HFFc6 (cell line): ENCODE results near the gene SUFU. TPM values are rescaled to one million over a fixed set of nuclear protein-coding genes. Genes with fewer than 3 reads are reported as not detected.

Source experiments
- DNase-seq: peaks from one replicate; pipeline ENCODE4 v3.0.0-alpha.2; 2018
- H3K27ac Mint-ChIP-seq: 2 replicates; pipeline ENCODE4 v1.8.0; 2020; ENCODE audit warnings: mild to moderate bottlenecking, mixed read lengths
- H3K27me3 Mint-ChIP-seq: 2 replicates; pipeline ENCODE4 v1.8.0; 2021; ENCODE audit warnings: mild to moderate bottlenecking, moderate library complexity, mixed read lengths; ENCODE audit not compliant: insufficient read depth
- H3K36me3 Mint-ChIP-seq: 2 replicates; pipeline ENCODE4 v1.8.0; 2021; ENCODE audit warnings: low read depth, mixed read lengths
- H3K4me1 Mint-ChIP-seq: 2 replicates; pipeline ENCODE4 v1.8.0; 2020; ENCODE audit warnings: low read depth, mixed read lengths
- H3K4me3 Mint-ChIP-seq: 2 replicates; pipeline ENCODE4 v1.8.0; 2020; ENCODE audit warnings: mild to moderate bottlenecking, moderate library complexity, mixed read lengths
- H3K9me3 Mint-ChIP-seq: 2 replicates; pipeline ENCODE4 v1.8.0; 2020; ENCODE audit warnings: mild to moderate bottlenecking, mixed read lengths
- CTCF ChIP-seq: fragments of 200-600 bp; sonication (generic); IDR thresholded peaks from 2 replicates; pipeline ENCODE4 v1.5.0; 2021; ENCODE audit warnings: antibody characterized with exemption, mild to moderate bottlenecking
- total RNA-seq, 6 experiments: library from RNA; stranded (reverse); fragmentation: NEBNext Ultra II Directional; extraction: Animal tissue kit (Norgen Biotek cat#: 25700); gene quantifications; 2 replicates in 1 of 6; 3 replicates in 5 of 6; pipeline ENCODE4 v1.2.3, GENCODE V29; 2021

The SUFU gene
- total RNA-seq, 6 experiments from 2014 or later: 12.8 to 16.8 (median 15.2) TPM

- 0 out of 2 replicates have a peak overlapping the region, but pooled peaks have one; percentile 61 for H3K27ac Mint-ChIP-seq
- H3K27me3 Mint-ChIP-seq: peaks cover 6% of the 10 kb centered on the region
- TF ChIP-seq CTCF: no peak; the same call in none of the 2 replicates
- DNase-seq: no peak
- H3K9me3 Mint-ChIP-seq: no peaks in the 10 kb centered on the region
- H3K36me3 Mint-ChIP-seq: no peaks in the 10 kb centered on the region
- H3K4me3 Mint-ChIP-seq: no peak overlapping the region
- peaks cover 43% of the 10 kb centered on the region for H3K4me1 Mint-ChIP-seq
These were observed 166.4 kb downstream of the SUFU start for GRCh38 chr10:102670065-102670670.

- Mint-ChIP-seq H3K36me3 (no peaks in the 10 kb centered on the region), H3K4me3 (no peak overlapping the region), H3K27me3 (peaks cover 6% of the 10 kb centered on the region), H3K27ac (no peak overlapping the region), H3K4me1 (peaks cover 51% of the 10 kb centered on the region), H3K9me3 (no peaks in the 10 kb centered on the region)
- no peak for TF ChIP-seq CTCF
- no peak for DNase-seq
These were observed 167.2 kb downstream of the SUFU start for GRCh38 chr10:102670871-102671434.

- DNase-seq: no peak
- Mint-ChIP-seq H3K4me3 (peak overlapping the region; percentile 88), H3K27ac (peak overlapping the region; percentile 96), H3K9me3 (no peaks in the 10 kb centered on the region), H3K27me3 (peaks cover 6% of the 10 kb centered on the region), H3K36me3 (no peaks in the 10 kb centered on the region), H3K4me1 (peaks cover 74% of the 10 kb centered on the region)
- no peak for TF ChIP-seq CTCF
These were observed 169.6 kb downstream of the SUFU start for GRCh38 chr10:102673236-102673818.

GRCh38 chr10:102673819-102674511, 170.2 kb downstream of the SUFU start:
- H3K36me3 Mint-ChIP-seq: no peaks in the 10 kb centered on the region
- TF ChIP-seq CTCF: no peak
- H3K27me3 Mint-ChIP-seq: peaks cover 6% of the 10 kb centered on the region
- H3K27ac Mint-ChIP-seq: peak overlapping the region; percentile 96
- peaks cover 78% of the 10 kb centered on the region for H3K4me1 Mint-ChIP-seq
- DNase-seq: peak; percentile 76
- H3K9me3 Mint-ChIP-seq: no peaks in the 10 kb centered on the region
- peak overlapping the region; percentile 88 for H3K4me3 Mint-ChIP-seq

GRCh38 chr10:102674566-102674965, 170.8 kb downstream of the SUFU start:
- no peak for TF ChIP-seq CTCF
- no peak for DNase-seq
- Mint-ChIP-seq H3K9me3 (no peaks in the 10 kb centered on the region), H3K36me3 (no peaks in the 10 kb centered on the region), H3K27me3 (peaks cover 6% of the 10 kb centered on the region), H3K4me1 (peaks cover 75% of the 10 kb centered on the region), H3K4me3 (peak overlapping the region; percentile 88), H3K27ac (peak overlapping the region; percentile 96)
